Stimulated activated CD8-positive, alpha-beta memory T cell treated with anti-CD3 and anti-CD28 coated beads, Interleukin-15, amount 100 ng/mL, for 1 hour (primary cell): ENCODE results near the gene CACNA1F.

Source experiments
- DNase-seq: peaks from one replicate; pipeline ENCODE4 v3.0.0-alpha.2; 2020; ENCODE audit warnings: low read depth

CACNA1F gene

GRCh38 chrX:49257846-49258748 lies 25.0 kb upstream of the CACNA1F start:
- no peak for DNase-seq

DNA sequence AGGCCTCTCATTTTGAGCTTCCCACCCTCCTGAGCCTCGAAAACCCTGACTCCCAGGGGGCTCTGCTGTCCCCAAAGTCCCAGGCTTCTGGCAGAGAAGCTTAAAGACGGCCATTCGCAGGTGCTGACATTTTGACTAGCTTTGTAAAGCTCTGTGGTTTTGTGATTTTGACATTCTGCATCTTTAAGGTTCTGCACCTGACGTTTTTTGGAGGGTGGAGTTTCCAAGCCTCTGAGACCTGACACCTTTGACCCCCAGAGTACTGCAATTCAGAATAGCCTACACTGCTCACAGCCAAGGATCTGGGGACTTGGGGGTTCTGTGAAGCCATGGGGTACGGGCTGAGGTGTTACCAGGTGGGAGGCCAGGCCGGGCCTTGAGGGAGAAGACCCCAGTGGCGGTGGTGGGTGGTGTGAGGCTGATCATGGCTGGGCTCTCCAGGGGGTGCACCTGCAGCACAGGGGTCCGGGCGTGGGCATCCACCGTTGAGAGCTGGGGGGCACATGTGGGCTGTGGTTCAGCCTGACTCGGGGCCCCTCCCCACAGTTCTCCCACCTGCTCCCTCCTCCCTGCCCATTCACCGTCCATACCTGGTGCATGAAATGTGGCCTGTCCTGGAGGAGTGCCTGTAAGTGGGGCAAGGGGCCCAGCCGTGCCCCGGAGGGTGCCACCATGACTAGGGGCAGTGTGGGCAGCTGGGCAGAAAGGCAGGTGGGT lies 24.1 kb upstream of the CACNA1F start:
- DNase-seq: no peak

DNA sequence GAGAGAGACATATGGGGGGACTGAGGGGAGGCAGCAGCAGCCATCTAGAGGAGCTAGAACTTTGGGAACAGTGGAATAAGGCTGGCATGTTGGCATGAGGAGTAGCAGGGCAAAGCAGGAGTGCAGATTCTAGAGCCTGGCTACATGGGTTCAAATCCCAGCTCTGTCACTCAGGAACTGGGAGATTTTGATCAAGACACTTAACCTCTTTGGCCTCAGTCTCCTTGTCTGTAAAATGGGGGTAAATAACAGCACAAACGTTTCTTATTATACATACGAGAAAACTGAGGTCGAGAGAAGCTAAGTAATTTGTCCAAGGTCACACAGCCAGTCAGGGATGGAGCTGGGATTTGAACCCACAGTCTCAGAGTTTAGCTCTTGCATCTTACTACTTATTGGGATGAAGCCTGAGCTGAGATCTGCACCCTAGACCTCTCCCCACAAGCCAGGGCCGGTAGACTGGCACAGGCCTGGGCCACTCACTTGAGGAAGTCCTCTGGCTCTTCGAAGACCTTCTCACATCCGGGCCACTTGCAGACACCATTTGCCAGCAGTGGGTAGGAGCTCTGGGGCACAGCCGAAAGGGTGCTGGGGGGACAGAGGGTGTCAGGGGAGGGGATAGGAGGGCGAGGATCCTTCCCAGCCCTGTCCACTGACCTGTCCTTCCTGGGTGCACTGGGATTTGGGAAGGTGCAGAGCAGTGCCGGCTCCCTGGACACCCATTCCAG lies 23.3 kb upstream of the CACNA1F start:
- no peak for DNase-seq

GRCh38 chrX:49254639-49255038 lies 21.5 kb upstream of the CACNA1F start:
- DNase-seq: no peak

- no peak for DNase-seq
Observed at GRCh38 chrX:49251325-49251724, 18.2 kb upstream of the CACNA1F start.

GRCh38 chrX:49250578-49250977 lies 17.4 kb upstream of the CACNA1F start:
- DNase-seq: no peak

DNA sequence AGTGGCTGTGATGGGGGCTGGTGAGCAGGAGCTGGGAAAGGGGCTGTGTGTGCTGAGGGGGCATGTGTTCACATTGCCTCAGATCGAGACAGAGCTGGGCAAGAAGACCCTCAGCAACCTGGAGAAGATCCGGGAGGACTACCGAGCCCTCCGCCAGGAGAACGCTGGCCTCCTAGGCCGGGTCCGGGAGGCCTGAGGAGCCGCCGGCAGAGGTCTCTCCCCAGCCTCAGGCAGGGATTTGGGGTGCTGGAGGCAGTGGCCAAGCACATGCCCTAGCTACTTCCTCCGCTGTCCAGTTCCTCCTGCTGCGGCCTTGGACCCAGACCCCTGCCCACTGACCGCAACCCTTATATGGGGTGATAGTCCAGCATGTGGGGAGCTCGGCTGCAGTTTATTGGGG lies 16.9 kb upstream of the CACNA1F start:
- DNase-seq: no peak

GRCh38 chrX:49249616-49250015 lies 16.5 kb upstream of the CACNA1F start:
- DNase-seq: no peak

DNA sequence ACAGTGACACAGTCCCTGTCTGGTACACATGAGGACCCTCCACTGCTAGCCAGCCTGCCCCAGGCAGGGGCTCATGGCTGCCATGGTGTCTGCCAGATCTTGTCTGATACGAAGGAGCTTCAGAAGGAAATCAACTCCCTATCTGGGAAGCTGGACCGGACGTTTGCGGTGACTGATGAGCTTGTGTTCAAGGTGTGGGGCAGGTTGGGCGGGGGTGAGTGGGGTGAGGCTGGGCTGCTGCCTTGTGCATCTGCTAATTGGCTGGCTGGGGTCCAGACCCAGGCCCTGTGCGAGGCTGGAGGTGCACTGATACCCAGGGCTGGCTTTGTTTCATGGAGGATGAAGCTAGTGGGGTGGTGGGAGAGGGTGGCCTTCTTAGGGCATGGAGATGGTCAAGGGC lies 15.9 kb upstream of the CACNA1F start:
- DNase-seq: no peak

GRCh38 chrX:49247916-49248811 lies 15.0 kb upstream of the CACNA1F start:
- DNase-seq: no peak

- DNase-seq: no peak
Observed at GRCh38 chrX:49247346-49247745, 14.2 kb upstream of the CACNA1F start.

GRCh38 chrX:49246541-49246940 lies 13.4 kb upstream of the CACNA1F start:
- DNase-seq: no peak

DNA sequence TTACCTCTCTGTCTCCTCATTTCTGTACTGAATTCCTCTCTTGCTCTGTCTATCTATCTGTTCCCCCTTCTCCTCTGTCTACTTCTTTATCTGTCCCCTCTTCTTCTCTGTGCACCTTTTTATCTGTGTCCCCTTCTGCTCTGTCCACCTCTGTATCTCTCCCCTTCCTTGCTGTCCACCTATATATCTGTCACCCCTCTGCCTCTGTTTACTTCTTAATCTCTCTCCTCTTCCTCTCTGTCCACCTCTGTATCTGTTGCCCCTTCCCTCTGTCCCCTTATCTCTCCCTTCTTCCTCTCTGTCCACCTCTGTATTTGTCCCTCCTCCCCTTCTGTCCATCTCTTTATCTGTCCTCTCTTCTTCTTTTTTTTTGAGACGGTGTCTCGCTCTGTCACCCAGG lies 11.1 kb upstream of the CACNA1F start:
- no peak for DNase-seq

GRCh38 chrX:49243166-49243565 lies 10.0 kb upstream of the CACNA1F start:
- DNase-seq: no peak

DNA sequence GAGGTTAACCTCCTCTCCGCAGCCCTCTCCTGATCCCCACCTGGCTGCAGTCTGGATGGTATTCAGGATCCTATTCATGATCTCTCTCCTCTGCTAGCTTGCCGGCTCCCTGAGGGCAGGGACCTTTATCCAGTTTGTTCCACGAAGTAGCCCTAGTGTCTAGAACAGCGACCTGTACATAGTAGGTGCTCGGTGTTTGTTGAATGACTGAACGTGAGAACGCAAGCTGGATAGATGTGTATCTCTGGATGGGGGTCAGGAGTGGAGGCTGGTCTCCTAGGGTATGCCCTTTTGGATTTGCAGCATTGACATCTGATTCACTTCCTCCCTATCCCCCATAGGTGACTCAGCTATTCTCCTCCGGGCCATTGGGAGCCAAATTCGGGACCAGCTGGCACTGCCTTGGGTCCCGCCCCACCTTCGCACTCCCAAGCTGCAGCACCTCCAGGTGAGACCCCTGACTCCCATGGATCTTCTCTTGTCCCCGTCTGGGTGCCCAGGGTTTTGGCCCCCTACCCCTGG lies 9.5 kb upstream of the CACNA1F start:
- DNase-seq: no peak

- no peak for DNase-seq
Observed at GRCh38 chrX:49238735-49239134, 5.6 kb upstream of the CACNA1F start.

DNA sequence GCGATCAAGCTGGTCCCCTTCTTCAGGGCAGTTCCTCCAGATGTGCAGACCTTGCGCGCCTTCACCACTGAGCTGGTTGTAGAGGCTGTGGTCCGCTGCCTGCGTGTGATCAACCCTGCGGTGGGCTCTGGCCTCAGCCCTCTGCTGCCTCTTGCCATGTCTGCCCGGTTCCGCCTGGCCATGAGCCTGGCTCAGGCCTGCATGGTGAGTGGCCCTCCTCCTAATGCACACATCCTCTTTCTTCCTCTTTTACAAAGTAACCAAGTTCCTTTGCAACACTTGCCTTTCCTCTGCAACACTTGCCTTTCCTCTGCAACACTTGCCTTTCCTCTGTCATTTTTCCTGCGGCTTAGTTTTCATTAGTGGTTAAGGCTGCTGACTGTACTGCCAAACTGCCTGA lies 3.9 kb upstream of the CACNA1F start:
- no peak for DNase-seq

- no peak for DNase-seq
Observed at GRCh38 chrX:49233887-49234555, 881 bp upstream of the CACNA1F start.

- DNase-seq: no peak
Observed at GRCh38 chrX:49232525-49232924, 615 bp downstream of the CACNA1F start.

DNA sequence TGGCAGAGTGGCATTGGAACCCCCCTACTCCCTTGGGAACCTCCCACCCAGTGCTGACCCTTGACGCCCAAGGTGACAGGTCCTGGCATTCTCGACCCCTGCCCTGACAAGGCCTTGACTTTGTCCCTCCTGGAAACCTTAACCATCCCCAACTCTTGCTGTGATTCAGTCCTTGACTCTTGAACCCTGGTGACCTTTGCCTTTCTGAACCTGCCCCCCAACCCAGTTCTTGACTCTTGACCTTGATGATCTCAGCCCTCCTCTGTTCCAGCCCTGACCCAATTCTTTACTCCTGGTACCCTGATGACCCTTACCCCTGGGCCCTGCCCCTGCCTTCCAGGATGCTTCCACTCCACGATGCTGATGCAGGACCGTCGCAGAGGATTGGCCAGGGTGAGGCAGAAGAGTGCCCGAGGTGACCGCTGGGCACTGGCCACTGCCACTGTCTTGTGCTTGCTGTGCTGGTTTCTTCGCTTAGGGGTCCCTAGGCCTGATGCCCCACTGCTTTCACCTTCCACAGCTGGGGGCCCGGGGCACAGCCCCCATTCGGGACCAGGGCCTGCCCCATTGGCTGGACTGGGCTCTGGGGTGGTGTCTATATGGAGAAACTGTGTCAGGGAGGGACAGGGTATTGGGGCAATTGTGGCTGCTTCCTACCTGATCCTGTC lies 1.7 kb downstream of the CACNA1F start:
- no peak for DNase-seq
